WI38 (cell line): ENCODE measurements around the gene CYB561.

Source experiments
- H3K4me3 ChIP-seq: 2 replicates; pipeline ENCODE4 v1.5.1; 2011; ENCODE audit warnings: low read depth, mild to moderate bottlenecking, control low read depth, low read length
- CTCF ChIP-seq: IDR thresholded peaks from 2 replicates; pipeline ENCODE4 v1.5.1; 2012; ENCODE audit warnings: low read depth, mild to moderate bottlenecking, control low read depth, low read length

Gene CYB561

GRCh38 chr17:63452962-63453551, 7.0 kb upstream of the CYB561 start:
- no peak for TF ChIP-seq CTCF
- no peak overlapping the region for H3K4me3 ChIP-seq

- H3K4me3 ChIP-seq: no peak overlapping the region
- TF ChIP-seq CTCF: no peak
These were observed 6.2 kb upstream of the CYB561 start for GRCh38 chr17:63452046-63452961.

GRCh38 chr17:63451150-63451549, 5.0 kb upstream of the CYB561 start:
- TF ChIP-seq CTCF: no peak
- no peak overlapping the region for H3K4me3 ChIP-seq

DNA sequence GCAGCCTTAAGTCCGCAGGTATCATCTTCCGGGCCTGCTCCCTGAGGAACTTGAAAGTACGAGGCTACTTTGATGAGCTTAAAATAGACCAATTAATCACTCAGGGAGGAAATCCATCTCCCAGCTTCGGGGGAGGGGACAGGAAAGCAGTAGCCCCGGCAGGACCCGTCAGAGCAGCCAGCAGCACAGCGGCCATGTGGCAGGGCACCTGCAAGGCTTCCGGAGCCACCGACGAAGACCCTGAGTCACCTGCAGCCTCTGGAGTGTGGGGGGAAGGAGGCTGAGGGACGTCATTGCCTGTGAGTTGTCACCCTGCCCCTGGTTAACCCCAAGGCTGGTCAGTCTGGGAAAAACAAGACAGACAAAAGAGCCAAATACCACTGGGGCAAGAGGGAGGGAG, 4.4 kb upstream of the CYB561 start:
- H3K4me3 ChIP-seq: no peak overlapping the region
- no peak for TF ChIP-seq CTCF

DNA sequence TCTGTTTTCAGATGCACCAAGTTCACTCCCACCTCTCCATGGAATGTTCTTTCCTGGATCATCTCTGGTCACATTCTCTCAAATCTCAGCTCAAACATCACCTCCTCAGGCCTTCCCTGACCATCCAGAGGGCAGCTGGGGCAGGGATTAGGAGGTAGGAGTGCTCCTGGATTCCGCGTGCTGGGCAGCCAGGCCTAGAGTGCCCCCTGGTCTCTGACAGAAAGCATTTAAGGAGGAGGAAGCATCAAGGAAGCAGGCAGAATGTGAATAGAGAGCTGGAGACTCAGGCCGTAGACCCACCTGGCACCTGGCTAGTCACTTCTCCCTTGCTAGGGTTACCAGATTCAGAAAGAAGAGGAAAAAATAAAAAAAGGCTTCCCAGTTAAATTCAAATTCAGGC, 2.5 kb upstream of the CYB561 start:
- H3K4me3 ChIP-seq: no peak overlapping the region
- no peak for TF ChIP-seq CTCF

DNA sequence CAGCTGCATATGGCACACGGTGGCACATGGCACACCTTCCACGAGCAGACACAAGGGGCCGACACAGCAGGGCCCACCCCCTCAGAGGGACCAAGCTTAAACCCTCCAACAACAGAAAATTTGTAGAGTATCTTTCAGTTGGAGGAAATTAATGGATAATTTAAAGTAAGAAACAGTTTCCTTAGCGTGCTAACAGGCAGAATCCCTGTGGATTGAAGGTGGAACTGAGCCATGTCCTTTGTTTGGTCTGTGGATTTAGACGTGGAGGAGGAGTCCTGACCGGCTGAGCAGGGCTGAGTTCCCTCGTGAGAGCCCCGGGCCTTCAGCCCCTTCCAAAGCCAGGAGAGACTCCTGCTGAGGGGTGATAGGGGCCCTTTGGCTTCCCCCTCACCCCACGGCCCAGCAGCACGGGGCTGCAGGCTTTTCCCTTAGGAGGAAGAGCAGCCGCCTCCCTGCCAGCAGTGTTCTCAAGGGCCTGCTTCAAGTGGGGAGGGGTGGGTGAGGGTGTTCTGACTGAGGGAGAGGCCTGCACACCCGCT, 1.4 kb upstream of the CYB561 start:
- TF ChIP-seq CTCF: no peak
- H3K4me3 ChIP-seq: no peak overlapping the region
